WTC11 (cell line): ENCODE measurements around the gene VIPR2. TPM values are rescaled to one million over a fixed set of nuclear protein-coding genes. Genes with fewer than 3 reads are reported as not detected.

ENCODE experiments used
- ATAC-seq: fragments of 200-7000 bp; cut with Tn5 transposase; 2 replicates; pipeline ENCODE4 v1.10.0; 2021; ENCODE audit warnings: mild to moderate bottlenecking, moderate library complexity
- CTCF ChIA-PET: fragments of 300-600 bp; sonication (Branson Sonifier 250); formaldehyde crosslinking; loops from one replicate; lab custom pipeline; 2021; ENCODE audit warnings: antibody characterized with exemption; lab: Charles Lee
- POLR2A ChIA-PET: fragments of 350-600 bp; sonication (Branson Sonifier 250); formaldehyde crosslinking; loops from one replicate; lab custom pipeline; 2021; ENCODE audit warnings: antibody characterized with exemption; lab: Charles Lee
- DNase-seq: peaks from one replicate; pipeline ENCODE4 v3.0.0; 2021; ENCODE audit warnings: low spot score
- H3K27ac Mint-ChIP-seq: 2 replicates; pipeline ENCODE4 v1.8.0; 2021; ENCODE audit warnings: mixed read lengths
- H3K27me3 Mint-ChIP-seq: 2 replicates; pipeline ENCODE4 v1.8.0; 2021; ENCODE audit warnings: low read depth, mild to moderate bottlenecking, moderate library complexity, mixed read lengths
- H3K36me3 Mint-ChIP-seq: 2 replicates; pipeline ENCODE4 v1.8.0; 2021; ENCODE audit warnings: mixed read lengths
- H3K4me1 Mint-ChIP-seq: 2 replicates; pipeline ENCODE4 v1.8.0; 2022; ENCODE audit warnings: mixed read lengths
- H3K4me3 Mint-ChIP-seq: 2 replicates; pipeline ENCODE4 v1.8.0; 2021; ENCODE audit warnings: mild to moderate bottlenecking, moderate library complexity, mixed read lengths
- H3K9me3 Mint-ChIP-seq: 2 replicates; pipeline ENCODE4 v1.8.0; 2021; ENCODE audit warnings: mixed read lengths
- ATF1 ChIP-seq: sonication (generic); formaldehyde crosslinking; IDR thresholded peaks from 2 replicates; pipeline ENCODE4 v1.8.1; 2023; ENCODE audit warnings: mild to moderate bottlenecking, moderate library complexity, missing genetic modification reagents
- CBFB ChIP-seq: sonication (generic); formaldehyde crosslinking; IDR thresholded peaks from 2 replicates; pipeline ENCODE4 v1.8.1; 2022; ENCODE audit warnings: mild to moderate bottlenecking, low read depth, missing genetic modification reagents
- EMX1 ChIP-seq: fragments of 250-450 bp; sonication (Bioruptor Pico); IDR thresholded peaks from 2 replicates; pipeline ENCODE4 v1.8.0; 2021; ENCODE audit warnings: mild to moderate bottlenecking
- ESRRA ChIP-seq: sonication (generic); formaldehyde crosslinking; IDR thresholded peaks from 2 replicates; pipeline ENCODE4 v1.8.1; 2022; ENCODE audit warnings: mild to moderate bottlenecking, missing genetic modification reagents, borderline replicate concordance
- ETV6 ChIP-seq: sonication (generic); formaldehyde crosslinking; IDR thresholded peaks from 2 replicates; pipeline ENCODE4 v1.8.1; 2022; ENCODE audit warnings: mild to moderate bottlenecking, missing genetic modification reagents
- GRHL2 ChIP-seq: fragments of 250-450 bp; sonication (Bioruptor Pico); IDR thresholded peaks from 2 replicates; pipeline ENCODE4 v1.8.0; 2022; ENCODE audit warnings: mild to moderate bottlenecking, moderate library complexity; ENCODE audit not compliant: insufficient replicate concordance, severe bottlenecking
- MLX ChIP-seq: sonication (generic); formaldehyde crosslinking; IDR thresholded peaks from 2 replicates; pipeline ENCODE4 v1.8.1; 2023; ENCODE audit warnings: mild to moderate bottlenecking, missing genetic modification reagents, moderate library complexity
- NR2C2 ChIP-seq: sonication (generic); formaldehyde crosslinking; IDR thresholded peaks from 2 replicates; pipeline ENCODE4 v1.8.0; 2022; ENCODE audit warnings: mild to moderate bottlenecking, missing genetic modification reagents
- PRRX2 ChIP-seq: fragments of 250-450 bp; sonication (Bioruptor Pico); IDR thresholded peaks from 2 replicates; pipeline ENCODE4 v1.8.0; 2021; ENCODE audit warnings: mild to moderate bottlenecking
- RELA ChIP-seq: sonication (generic); formaldehyde crosslinking; IDR thresholded peaks from 2 replicates; pipeline ENCODE4 v1.8.1; 2022; ENCODE audit warnings: missing genetic modification reagents, mild to moderate bottlenecking, borderline replicate concordance
- RORB ChIP-seq: fragments of 250-450 bp; sonication (Bioruptor Pico); IDR thresholded peaks from 2 replicates; pipeline ENCODE4 v1.9.0; 2021; ENCODE audit warnings: mild to moderate bottlenecking
- SMAD4 ChIP-seq: sonication (generic); formaldehyde crosslinking; IDR thresholded peaks from 2 replicates; pipeline ENCODE4 v1.8.0; 2022; ENCODE audit warnings: mild to moderate bottlenecking, missing genetic modification reagents
- TEAD4 ChIP-seq: sonication (generic); formaldehyde crosslinking; IDR thresholded peaks from 2 replicates; pipeline ENCODE4 v1.8.0; 2022; ENCODE audit warnings: mild to moderate bottlenecking, missing genetic modification reagents
- TP53 ChIP-seq: sonication (generic); formaldehyde crosslinking; IDR thresholded peaks from 2 replicates; pipeline ENCODE4 v1.8.1; 2023; ENCODE audit warnings: mild to moderate bottlenecking, missing genetic modification reagents
- ZNF219 ChIP-seq: sonication (generic); formaldehyde crosslinking; IDR thresholded peaks from 2 replicates; pipeline ENCODE4 v1.8.0; 2023; ENCODE audit warnings: missing genetic modification reagents, mild to moderate bottlenecking, borderline replicate concordance
- ZNF317 ChIP-seq: sonication (generic); formaldehyde crosslinking; IDR thresholded peaks from 2 replicates; pipeline ENCODE4 v1.8.1; 2023; ENCODE audit warnings: low read depth, mild to moderate bottlenecking, moderate library complexity, missing genetic modification reagents, borderline replicate concordance
- ZNF671 ChIP-seq: fragments of 250-450 bp; sonication (Bioruptor Pico); IDR thresholded peaks from 2 replicates; pipeline ENCODE4 v1.8.0; 2021; ENCODE audit warnings: mild to moderate bottlenecking
- total RNA-seq: library from RNA; stranded (reverse); gene quantifications from 3 replicates; pipeline ENCODE4 v1.2.3, GENCODE V29; 2021
- TF ChIP-seq, protein P1 (sequence below): sonication (generic); formaldehyde crosslinking; IDR thresholded peaks from 2 replicates; pipeline ENCODE4 v1.8.0; 2023; ENCODE audit warnings: missing genetic modification reagents, mild to moderate bottlenecking, borderline replicate concordance
- TF ChIP-seq, protein P2 (sequence below): sonication (generic); formaldehyde crosslinking; IDR thresholded peaks from 2 replicates; pipeline ENCODE4 v1.8.0; 2023; ENCODE audit warnings: missing genetic modification reagents
- TF ChIP-seq, protein P3 (sequence below): sonication (generic); formaldehyde crosslinking; IDR thresholded peaks from 2 replicates; pipeline ENCODE4 v1.8.1; 2023; ENCODE audit warnings: mild to moderate bottlenecking, missing genetic modification reagents

Gene VIPR2
- total RNA-seq, 1 experiment from 2014 or later = 7.5 TPM

DNA sequence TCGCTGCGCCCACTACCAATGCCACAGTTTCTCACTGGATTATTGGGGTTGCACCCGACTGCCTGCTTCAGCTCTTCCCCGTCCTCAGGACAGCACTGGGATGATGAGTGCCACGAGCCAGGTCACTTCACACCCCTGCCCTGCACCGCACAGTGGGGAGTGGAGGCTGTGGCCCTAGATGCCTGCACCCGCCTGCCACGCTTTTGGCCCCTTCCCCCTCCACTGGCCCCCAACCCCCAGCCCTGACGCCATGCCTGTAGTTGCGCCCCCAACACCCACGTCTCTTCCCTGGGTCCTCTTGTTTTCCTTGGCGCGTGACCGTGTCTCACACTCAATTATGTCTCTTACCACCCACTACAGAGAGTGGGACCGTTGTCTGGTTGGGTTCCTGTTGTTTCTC lies 134.3 kb downstream of the VIPR2 start:
- Mint-ChIP-seq H3K27me3 (no peaks in the 10 kb centered on the region), H3K9me3 (no peaks in the 10 kb centered on the region)
- CTCF ChIA-PET = no interaction called here

DNA sequence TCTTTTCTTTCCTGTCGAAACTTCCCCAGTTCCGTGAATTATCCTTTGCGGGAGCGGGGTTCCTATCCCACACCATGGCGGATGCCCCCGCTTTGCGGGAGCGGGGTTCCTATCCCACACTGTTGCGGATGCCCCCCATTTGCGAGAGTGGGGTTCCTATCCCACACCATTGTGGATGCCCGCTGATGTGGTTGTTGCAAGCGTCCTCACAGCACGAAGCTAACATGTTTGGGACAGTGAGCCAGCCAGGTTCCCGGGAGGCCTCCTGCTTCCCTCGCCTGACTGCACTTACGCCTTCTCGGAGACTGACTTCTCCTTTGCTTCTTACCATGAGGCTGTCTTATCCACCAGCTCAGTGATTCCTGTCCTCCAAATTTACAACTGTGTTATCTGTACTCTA lies 134.7 kb downstream of the VIPR2 start:
- H3K27me3 Mint-ChIP-seq = no peaks in the 10 kb centered on the region
- CTCF ChIA-PET = interaction anchor here (0.6 to 1.2 kb wide), 3 partner anchors 9 to 20 kb away, joined by 3 read pairs; no protein-coding TSS in a partner anchor
- POLR2A ChIA-PET = no interaction called here
- TF ChIP-seq CBFB (CRISPR knock-in tag) = no peak
- TF ChIP-seq, all 79 proteins: peak for 0
- ATAC-seq (no peak), DNase-seq (no peak)
- Mint-ChIP-seq H3K4me1 (peaks cover 5% of the 10 kb centered on the region), H3K4me3 (no peak overlapping the region), H3K36me3 (no peaks in the 10 kb centered on the region), H3K27ac (no peak overlapping the region; the same call in 1 of the 2 replicates), H3K9me3 (no peaks in the 10 kb centered on the region)

More for the DNA sequence above, 134.3 kb downstream of the VIPR2 start:
- H3K36me3 Mint-ChIP-seq = no peaks in the 10 kb centered on the region
- DNase-seq = no peak
- H3K4me1 Mint-ChIP-seq = peaks cover 9% of the 10 kb centered on the region
- H3K27ac Mint-ChIP-seq = no peak overlapping the region; the same call in 1 of the 2 replicates
- no peak overlapping the region for H3K4me3 Mint-ChIP-seq
- TF ChIP-seq MLX (CRISPR knock-in tag) (no peak), NR2C2 (CRISPR knock-in tag) (no peak), GRHL2 (CRISPR knock-in tag) (no peak), TEAD4 (CRISPR knock-in tag) (no peak), SMAD4 (CRISPR knock-in tag) (no peak), ESRRA (CRISPR knock-in tag) (no peak), ZNF317 (CRISPR knock-in tag) (no peak), RORB (CRISPR knock-in tag) (no peak), ZNF671 (CRISPR knock-in tag) (no peak), ETV6 (CRISPR knock-in tag) (no peak), TP53 (CRISPR knock-in tag) (no peak), PRRX2 (no peak), RELA (CRISPR knock-in tag) (no peak), ZNF219 (CRISPR knock-in tag) (no peak), ATF1 (CRISPR knock-in tag) (no peak), EMX1 (no peak)
- TF ChIP-seq, protein P1, sequence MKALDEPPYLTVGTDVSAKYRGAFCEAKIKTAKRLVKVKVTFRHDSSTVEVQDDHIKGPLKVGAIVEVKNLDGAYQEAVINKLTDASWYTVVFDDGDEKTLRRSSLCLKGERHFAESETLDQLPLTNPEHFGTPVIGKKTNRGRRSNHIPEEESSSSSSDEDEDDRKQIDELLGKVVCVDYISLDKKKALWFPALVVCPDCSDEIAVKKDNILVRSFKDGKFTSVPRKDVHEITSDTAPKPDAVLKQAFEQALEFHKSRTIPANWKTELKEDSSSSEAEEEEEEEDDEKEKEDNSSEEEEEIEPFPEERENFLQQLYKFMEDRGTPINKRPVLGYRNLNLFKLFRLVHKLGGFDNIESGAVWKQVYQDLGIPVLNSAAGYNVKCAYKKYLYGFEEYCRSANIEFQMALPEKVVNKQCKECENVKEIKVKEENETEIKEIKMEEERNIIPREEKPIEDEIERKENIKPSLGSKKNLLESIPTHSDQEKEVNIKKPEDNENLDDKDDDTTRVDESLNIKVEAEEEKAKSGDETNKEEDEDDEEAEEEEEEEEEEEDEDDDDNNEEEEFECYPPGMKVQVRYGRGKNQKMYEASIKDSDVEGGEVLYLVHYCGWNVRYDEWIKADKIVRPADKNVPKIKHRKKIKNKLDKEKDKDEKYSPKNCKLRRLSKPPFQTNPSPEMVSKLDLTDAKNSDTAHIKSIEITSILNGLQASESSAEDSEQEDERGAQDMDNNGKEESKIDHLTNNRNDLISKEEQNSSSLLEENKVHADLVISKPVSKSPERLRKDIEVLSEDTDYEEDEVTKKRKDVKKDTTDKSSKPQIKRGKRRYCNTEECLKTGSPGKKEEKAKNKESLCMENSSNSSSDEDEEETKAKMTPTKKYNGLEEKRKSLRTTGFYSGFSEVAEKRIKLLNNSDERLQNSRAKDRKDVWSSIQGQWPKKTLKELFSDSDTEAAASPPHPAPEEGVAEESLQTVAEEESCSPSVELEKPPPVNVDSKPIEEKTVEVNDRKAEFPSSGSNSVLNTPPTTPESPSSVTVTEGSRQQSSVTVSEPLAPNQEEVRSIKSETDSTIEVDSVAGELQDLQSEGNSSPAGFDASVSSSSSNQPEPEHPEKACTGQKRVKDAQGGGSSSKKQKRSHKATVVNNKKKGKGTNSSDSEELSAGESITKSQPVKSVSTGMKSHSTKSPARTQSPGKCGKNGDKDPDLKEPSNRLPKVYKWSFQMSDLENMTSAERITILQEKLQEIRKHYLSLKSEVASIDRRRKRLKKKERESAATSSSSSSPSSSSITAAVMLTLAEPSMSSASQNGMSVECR (CRISPR knock-in tag) = no peak
- TF ChIP-seq, protein P2, sequence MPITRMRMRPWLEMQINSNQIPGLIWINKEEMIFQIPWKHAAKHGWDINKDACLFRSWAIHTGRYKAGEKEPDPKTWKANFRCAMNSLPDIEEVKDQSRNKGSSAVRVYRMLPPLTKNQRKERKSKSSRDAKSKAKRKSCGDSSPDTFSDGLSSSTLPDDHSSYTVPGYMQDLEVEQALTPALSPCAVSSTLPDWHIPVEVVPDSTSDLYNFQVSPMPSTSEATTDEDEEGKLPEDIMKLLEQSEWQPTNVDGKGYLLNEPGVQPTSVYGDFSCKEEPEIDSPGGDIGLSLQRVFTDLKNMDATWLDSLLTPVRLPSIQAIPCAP (CRISPR knock-in tag) = no peak
- TF ChIP-seq, protein P3, sequence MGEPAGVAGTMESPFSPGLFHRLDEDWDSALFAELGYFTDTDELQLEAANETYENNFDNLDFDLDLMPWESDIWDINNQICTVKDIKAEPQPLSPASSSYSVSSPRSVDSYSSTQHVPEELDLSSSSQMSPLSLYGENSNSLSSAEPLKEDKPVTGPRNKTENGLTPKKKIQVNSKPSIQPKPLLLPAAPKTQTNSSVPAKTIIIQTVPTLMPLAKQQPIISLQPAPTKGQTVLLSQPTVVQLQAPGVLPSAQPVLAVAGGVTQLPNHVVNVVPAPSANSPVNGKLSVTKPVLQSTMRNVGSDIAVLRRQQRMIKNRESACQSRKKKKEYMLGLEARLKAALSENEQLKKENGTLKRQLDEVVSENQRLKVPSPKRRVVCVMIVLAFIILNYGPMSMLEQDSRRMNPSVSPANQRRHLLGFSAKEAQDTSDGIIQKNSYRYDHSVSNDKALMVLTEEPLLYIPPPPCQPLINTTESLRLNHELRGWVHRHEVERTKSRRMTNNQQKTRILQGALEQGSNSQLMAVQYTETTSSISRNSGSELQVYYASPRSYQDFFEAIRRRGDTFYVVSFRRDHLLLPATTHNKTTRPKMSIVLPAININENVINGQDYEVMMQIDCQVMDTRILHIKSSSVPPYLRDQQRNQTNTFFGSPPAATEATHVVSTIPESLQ = no peak
- no peak for ATAC-seq
- POLR2A ChIA-PET = no interaction called here
